ENCODE results near the gene TLCD3B.

TLCD3B gene

DNA sequence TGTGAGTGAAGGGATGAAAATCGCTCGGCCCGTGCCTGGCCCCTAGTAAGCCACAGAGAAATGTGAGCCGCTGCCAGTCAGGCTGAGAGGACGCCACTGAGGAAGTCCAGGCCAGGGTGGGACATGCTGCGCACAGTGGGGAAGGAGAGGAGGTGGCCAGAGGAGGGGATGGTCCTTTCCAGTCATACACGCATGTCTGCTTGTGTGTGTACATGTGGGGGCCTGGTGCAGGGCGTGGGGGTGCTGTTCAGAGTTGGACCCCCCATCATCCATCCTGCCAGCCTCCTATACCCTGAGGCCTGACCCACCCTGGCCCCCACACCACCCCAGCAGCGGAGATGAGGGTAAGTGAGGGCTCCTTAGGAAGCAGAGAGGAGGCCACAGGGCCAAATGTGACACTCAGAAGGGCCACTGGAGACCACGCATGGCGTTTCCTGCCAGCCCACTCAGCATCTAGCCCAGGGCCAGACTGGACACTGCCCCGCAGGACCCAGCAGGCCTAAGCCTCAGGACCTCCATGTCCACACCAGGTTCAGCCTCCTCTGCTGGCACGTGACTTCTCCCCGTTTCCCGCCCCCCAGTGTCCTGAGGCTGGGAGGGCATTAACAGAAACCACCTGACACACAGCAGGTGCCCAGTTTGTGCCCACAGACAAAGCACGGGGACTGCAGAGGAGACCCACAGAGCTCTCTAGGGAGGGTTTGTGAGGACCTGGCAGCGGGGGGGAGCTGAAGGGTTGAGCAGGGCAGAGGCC is 27.2 kb downstream of the TLCD3B start:
- Histone ChIP-seq H3K9ac (ENCODE audit: low read length in 2 of 2) (no peak overlapping the region), H3K27me3 (ENCODE audit: control insufficient read depth in 1 of 2, insufficient read depth in 2 of 2, low read length in 2 of 2) (peaks cover 2 to 6% of the 10 kb centered on the region in 2 donors), H3K4me1 (ENCODE audit: control insufficient read depth, insufficient read depth, low read length) (peaks cover 5% of the 10 kb centered on the region), H3K9me3 (ENCODE audit: control insufficient read depth in 2 of 2, low read length in 2 of 2) (no peaks in the 10 kb centered on the region), H3K36me3 (ENCODE audit: control insufficient read depth in 2 of 2, insufficient read depth in 2 of 2, low read length in 2 of 2) (peaks cover 0 to 14% of the 10 kb centered on the region in 2 donors), H3K27ac (ENCODE audit: low read length) (no peak overlapping the region), H3K4me3 (ENCODE audit: low read length in 2 of 2) (no peak overlapping the region)

DNA sequence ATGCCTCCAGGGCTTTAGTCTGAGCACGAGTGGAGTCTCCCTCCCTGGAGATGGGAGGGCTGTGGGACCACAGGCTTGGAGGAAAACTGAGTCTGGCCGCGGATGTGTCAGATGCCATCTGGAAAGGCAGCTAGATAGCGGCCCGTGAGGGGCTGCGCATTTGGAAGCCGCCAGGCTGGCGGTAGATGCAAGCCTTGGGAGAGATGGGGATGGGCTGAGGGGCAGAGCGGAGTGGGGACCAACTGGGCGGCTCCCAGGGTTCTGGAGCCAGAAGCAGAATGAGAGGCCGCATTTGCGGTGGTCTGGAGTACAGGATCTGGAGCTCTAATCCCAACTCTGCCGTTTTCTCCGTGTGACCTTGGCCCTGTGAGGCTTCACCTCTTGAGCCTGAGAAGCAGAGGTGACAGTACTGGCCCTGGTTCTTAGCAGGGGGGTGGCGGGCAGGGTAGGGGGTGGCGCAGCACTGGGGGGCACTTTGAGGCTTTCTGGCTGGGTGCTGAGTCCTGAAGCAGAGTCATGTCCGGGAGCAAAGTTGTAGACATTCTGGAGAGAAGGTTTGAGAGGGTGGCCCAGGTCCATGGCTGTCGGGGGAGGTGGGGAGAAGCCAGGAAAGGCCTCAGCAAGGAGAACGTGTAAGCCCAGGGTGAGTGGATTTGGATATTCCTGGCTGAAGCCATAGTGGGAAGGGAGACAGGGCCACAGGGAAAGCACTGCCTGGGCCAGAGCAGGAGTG is 28.3 kb downstream of the TLCD3B start:
- H3K36me3 ChIP-seq (ENCODE audit: control insufficient read depth in 2 of 2, insufficient read depth in 2 of 2, low read length in 2 of 2): peaks cover 3 to 14% of the 10 kb centered on the region in 2 donors
- no peak overlapping the region for H3K4me3 ChIP-seq (ENCODE audit: low read length in 2 of 2)
- no peak overlapping the region for H3K9ac ChIP-seq (ENCODE audit: low read length in 2 of 2)
- peaks cover 5% of the 10 kb centered on the region for H3K4me1 ChIP-seq (ENCODE audit: control insufficient read depth, insufficient read depth, low read length)
- H3K27me3 ChIP-seq (ENCODE audit: control insufficient read depth in 1 of 2, insufficient read depth in 2 of 2, low read length in 2 of 2): peaks cover 0 to 3% of the 10 kb centered on the region in 2 donors
- H3K27ac ChIP-seq (ENCODE audit: low read length): no peak overlapping the region
- H3K9me3 ChIP-seq (ENCODE audit: control insufficient read depth in 2 of 2, low read length in 2 of 2): no peaks in the 10 kb centered on the region

DNA sequence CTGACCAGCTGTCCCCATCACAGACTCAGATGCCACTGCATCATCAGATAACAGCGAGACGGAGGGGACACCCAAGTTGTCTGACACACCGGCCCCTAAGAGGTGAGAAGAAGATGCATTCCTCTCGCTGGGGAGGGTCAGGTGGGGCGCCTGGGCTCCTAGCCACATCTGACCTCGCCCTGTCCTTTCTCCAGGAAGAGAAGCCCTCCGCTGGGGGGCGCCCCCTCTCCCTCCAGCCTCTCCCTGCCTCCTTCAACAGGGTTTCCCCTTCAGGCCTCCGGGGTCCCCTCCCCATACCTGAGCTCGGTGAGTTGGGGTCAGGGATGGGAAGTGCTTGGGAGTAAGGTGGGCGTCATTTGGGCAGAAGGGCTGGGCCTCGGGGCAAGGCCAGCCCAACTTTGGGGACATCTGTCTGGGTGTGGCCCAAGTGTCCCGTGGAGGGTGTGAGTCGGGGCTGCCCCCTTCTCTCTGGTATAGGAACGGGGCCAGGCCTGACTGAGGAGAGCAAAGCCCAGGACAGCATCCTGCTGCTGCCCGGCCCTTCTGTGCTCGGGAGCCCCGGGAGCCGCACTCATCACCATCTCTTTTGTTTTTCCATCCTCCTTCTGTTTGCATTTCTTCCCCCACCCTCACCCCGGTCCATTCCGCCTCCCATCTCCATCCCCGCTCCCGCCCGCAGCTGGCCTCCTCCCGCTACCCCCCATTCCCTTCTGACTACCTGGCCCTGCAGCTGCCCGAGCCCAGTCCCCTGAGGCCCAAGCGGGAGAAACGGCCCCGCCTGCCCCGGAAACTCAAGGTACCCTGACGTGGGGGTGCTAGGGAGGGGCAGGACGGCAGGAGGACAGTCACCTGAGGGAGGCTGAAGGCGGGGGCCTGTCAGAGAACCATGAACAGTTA is 30.1 kb downstream of the TLCD3B start:
- H3K36me3 ChIP-seq (ENCODE audit: control insufficient read depth in 2 of 2, insufficient read depth in 2 of 2, low read length in 2 of 2): peaks cover 3 to 14% of the 10 kb centered on the region in 2 donors
- no peaks in the 10 kb centered on the region for H3K9me3 ChIP-seq (ENCODE audit: control insufficient read depth in 2 of 2, low read length in 2 of 2)
- H3K27me3 ChIP-seq (ENCODE audit: control insufficient read depth in 1 of 2, insufficient read depth in 2 of 2, low read length in 2 of 2): no peaks in the 10 kb centered on the region
- peaks cover 14% of the 10 kb centered on the region for H3K4me1 ChIP-seq (ENCODE audit: control insufficient read depth, insufficient read depth, low read length)
- no peak overlapping the region for H3K4me3 ChIP-seq (ENCODE audit: low read length in 2 of 2)
- no peak overlapping the region for H3K9ac ChIP-seq (ENCODE audit: low read length in 2 of 2)
- no peak overlapping the region for H3K27ac ChIP-seq (ENCODE audit: low read length)

DNA sequence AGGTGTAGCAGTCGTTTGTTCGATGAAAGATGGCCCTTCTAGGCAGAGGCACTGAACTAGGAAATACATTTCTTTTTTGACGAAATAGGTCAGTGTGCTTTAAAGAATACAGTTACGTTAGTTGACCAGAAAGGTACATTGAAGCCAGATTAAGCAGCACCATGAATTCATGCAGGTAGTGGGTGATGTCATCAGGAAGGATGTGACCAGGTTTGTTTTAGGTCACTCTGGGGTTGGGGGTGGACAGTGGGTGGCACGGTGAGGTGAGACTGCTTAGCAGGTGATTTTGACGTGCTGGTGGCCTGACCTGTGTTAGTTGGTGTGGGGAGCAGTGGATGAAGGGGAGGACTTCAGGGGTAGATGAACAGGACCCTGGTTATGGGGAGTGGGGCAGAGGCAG is 31.5 kb downstream of the TLCD3B start:
- no peaks in the 10 kb centered on the region for H3K9me3 ChIP-seq (ENCODE audit: control insufficient read depth in 2 of 2, low read length in 2 of 2)
- no peak overlapping the region for H3K9ac ChIP-seq (ENCODE audit: low read length in 2 of 2)
- no peak overlapping the region for H3K4me3 ChIP-seq (ENCODE audit: low read length in 2 of 2)
- H3K27ac ChIP-seq (ENCODE audit: low read length): no peak overlapping the region
- no peaks in the 10 kb centered on the region for H3K27me3 ChIP-seq (ENCODE audit: control insufficient read depth in 1 of 2, insufficient read depth in 2 of 2, low read length in 2 of 2)
- peaks cover 17% of the 10 kb centered on the region for H3K4me1 ChIP-seq (ENCODE audit: control insufficient read depth, insufficient read depth, low read length)
- peaks cover 3 to 14% of the 10 kb centered on the region in 2 donors for H3K36me3 ChIP-seq (ENCODE audit: control insufficient read depth in 2 of 2, insufficient read depth in 2 of 2, low read length in 2 of 2)

DNA sequence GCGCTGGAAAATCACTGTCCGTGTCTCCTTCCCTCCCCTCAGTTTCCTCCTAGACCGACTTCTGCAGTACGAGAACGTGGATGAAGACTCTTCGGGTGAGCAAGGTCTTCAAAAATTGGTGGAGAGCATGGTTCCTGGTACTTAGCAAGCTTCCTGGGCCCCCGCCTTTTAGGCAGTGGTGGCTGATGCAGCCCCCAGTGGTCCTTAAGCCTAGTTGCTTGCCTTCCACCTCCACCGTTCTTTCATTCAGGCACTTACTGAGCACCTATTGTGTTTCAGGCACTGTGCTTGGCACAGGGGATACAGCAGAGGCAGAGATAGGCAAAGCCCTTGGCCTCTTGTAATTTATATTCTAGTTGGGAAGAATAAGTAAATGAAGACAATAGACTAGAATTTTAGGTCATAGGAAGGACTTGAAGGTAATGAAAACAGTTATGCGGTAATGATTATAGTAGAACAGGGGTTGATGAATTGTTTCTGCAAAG is 34.3 kb downstream of the TLCD3B start:
- Histone ChIP-seq H3K4me3 (ENCODE audit: low read length in 2 of 2) (peak overlapping the region; percentile 89 to 96), H3K9ac (ENCODE audit: low read length in 2 of 2) (peak overlapping the region; percentile 96 to 98), H3K9me3 (ENCODE audit: control insufficient read depth in 2 of 2, low read length in 2 of 2) (no peaks in the 10 kb centered on the region), H3K4me1 (ENCODE audit: control insufficient read depth, insufficient read depth, low read length) (peaks cover 22% of the 10 kb centered on the region), H3K27ac (ENCODE audit: low read length) (no peak overlapping the region), H3K27me3 (ENCODE audit: control insufficient read depth in 1 of 2, insufficient read depth in 2 of 2, low read length in 2 of 2) (no peaks in the 10 kb centered on the region), H3K36me3 (ENCODE audit: control insufficient read depth in 2 of 2, insufficient read depth in 2 of 2, low read length in 2 of 2) (peaks cover 13 to 23% of the 10 kb centered on the region in 2 donors)

DNA sequence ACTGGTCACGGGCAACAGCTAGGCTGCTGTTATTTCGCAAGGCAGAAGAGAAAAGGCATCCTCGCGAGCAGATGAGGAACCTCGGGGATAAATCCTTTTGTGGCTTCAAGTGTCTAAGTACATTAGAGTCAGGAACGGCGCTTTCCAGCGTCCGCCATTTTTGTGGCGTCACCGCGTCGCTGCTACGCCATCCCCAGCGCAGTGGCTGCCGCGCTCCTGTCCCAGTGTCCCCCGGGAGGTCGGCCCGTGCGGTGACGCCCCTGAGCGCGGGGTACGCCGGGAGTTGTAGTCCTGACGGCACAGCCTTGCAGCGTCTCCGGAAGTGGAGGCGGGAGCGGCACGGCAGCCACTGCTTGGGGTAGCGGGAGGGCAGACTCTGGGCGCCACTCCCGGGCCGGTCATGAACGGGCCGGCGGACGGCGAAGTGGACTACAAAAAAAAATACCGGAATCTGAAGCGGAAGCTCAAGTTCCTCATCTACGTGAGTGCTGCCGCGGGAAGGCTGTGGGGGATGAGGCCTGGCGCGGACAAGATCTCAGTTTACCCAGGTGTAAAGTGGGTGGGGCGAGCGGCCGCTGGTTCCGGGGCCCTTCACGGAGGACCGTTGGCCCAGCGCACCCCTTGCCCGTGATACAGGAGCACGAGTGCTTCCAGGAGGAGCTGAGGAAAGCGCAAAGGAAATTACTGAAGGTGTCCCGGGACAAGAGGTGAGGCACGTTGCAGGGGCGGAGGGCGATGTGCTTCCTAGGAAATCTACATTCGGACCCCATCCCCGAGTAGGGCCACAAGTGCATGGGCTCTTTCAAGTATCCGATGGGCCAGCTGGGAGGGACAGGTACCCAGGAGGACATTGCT is 34.9 kb downstream of the TLCD3B start, which contains the start of gene INO80E:
Gene INO80E (plus strand): TSS at position 331 of the 855 bp plus-strand sequence. CDS start 70 bp downstream, at position 401.
- Histone ChIP-seq H3K27me3 (ENCODE audit: control insufficient read depth in 1 of 2, insufficient read depth in 2 of 2, low read length in 2 of 2) (no peaks in the 10 kb centered on the region), H3K27ac (ENCODE audit: low read length) (peak within 1 kb of the TSS; percentile 99), H3K4me3 (ENCODE audit: low read length in 2 of 2) (peak within 1 kb of the TSS; percentile 89 to 96)

DNA sequence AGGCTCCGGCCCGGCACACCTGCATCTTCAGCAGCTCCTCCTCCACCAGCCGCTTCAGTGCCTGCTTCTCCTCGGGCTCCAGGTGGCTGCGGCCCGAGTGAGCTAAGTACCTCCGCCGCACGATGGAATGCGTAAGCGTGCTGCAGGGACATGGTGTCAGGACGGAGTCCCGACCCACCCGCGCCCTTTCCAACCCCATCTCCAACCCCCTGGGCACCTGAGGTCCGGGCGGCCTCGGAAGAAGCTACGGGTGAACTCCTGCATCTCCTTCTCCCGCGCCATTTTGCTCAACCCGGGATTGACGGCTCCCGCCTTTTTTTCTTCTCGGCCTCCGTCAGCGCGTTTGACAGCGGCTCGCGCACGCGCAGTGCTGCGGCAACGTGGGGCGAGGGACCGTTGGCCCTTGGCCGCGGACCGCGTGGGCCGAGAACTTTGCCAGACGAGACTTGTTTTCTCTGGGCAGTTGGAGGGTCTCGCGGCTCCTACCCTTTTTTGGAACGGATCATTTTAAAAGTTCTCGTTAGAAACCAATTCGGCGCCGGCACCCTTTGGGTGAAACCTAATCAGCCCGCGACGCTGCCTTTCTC is 35.7 kb downstream of the TLCD3B start, which contains the start of gene HIRIP3:
Gene HIRIP3 (minus strand): TSS at position 294 of the 587 bp plus-strand sequence. CDS start 12 bp downstream, at position 282.
- Histone ChIP-seq H3K4me3 (ENCODE audit: low read length in 2 of 2) (peak within 1 kb of the TSS; percentile 89 to 96), H3K9ac (ENCODE audit: low read length in 2 of 2) (peak within 1 kb of the TSS; percentile 96 to 98), H3K9me3 (ENCODE audit: control insufficient read depth in 2 of 2, low read length in 2 of 2) (no peaks in the 10 kb centered on the region), H3K27ac (ENCODE audit: low read length) (peak within 1 kb of the TSS; percentile 99), H3K4me1 (ENCODE audit: control insufficient read depth, insufficient read depth, low read length) (peaks cover 22% of the 10 kb centered on the region), H3K36me3 (ENCODE audit: control insufficient read depth in 2 of 2, insufficient read depth in 2 of 2, low read length in 2 of 2) (peaks cover 15 to 25% of the 10 kb centered on the region in 2 donors), H3K27me3 (ENCODE audit: control insufficient read depth in 1 of 2, insufficient read depth in 2 of 2, low read length in 2 of 2) (no peaks in the 10 kb centered on the region)

More for the DNA sequence above, 34.9 kb downstream of the TLCD3B start, which contains the start of gene INO80E:
- Histone ChIP-seq H3K36me3 (ENCODE audit: control insufficient read depth in 2 of 2, insufficient read depth in 2 of 2, low read length in 2 of 2) (peaks cover 13 to 24% of the 10 kb centered on the region in 2 donors), H3K9ac (ENCODE audit: low read length in 2 of 2) (peak within 1 kb of the TSS; percentile 96 to 98), H3K4me1 (ENCODE audit: control insufficient read depth, insufficient read depth, low read length) (peaks cover 22% of the 10 kb centered on the region), H3K9me3 (ENCODE audit: control insufficient read depth in 2 of 2, low read length in 2 of 2) (no peaks in the 10 kb centered on the region)

DNA sequence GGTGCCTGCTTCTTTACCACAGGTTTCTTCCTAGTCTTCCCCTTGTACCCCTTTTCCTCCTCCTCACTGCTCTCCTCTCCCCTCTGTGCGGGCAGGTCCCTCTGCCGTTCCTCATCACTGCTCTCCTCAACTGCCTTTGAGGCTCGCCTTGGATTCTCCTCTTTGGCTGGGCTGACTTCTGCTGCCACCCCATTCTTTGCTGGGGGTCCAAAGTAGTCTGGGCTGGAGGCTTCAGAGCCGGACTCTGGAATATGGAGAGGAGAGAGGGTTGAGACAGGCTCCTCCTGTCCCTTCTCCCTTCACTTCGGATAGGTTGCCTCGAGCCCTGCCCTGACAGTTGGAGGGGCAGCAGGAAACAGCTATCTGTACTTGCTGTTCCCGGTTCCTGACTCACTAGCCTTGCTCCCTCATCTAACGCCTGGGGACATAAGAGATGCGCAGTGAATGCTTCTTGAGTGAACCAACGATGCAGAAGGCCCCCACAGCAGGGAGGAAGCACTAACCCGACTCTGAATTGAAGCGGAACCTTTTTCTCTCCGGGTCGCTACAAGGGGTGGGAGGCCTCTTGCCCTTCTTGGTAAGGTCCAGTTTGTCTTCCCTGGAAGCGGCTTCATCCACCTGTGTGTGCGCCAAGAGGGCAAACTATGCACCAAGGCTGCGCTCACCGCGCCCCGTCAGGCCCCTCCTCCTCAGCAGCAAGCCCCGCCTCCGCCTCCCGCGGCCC is 36.3 kb downstream of the TLCD3B start:
- peak overlapping the region; percentile 99 for H3K27ac ChIP-seq (ENCODE audit: low read length)

More for the DNA sequence above, 36.3 kb downstream of the TLCD3B start:
- H3K9me3 ChIP-seq (ENCODE audit: control insufficient read depth in 2 of 2, low read length in 2 of 2): no peaks in the 10 kb centered on the region
- peak overlapping the region; percentile 96 to 98 for H3K9ac ChIP-seq (ENCODE audit: low read length in 2 of 2)
- peaks cover 22% of the 10 kb centered on the region for H3K4me1 ChIP-seq (ENCODE audit: control insufficient read depth, insufficient read depth, low read length)
- peaks cover 21 to 28% of the 10 kb centered on the region in 2 donors for H3K36me3 ChIP-seq (ENCODE audit: control insufficient read depth in 2 of 2, insufficient read depth in 2 of 2, low read length in 2 of 2)
- peak overlapping the region; percentile 89 to 96 for H3K4me3 ChIP-seq (ENCODE audit: low read length in 2 of 2)
- no peaks in the 10 kb centered on the region for H3K27me3 ChIP-seq (ENCODE audit: control insufficient read depth in 1 of 2, insufficient read depth in 2 of 2, low read length in 2 of 2)

Data from stomach smooth muscle (tissue), 2 donors.